B cell (primary cell): ENCODE measurements around the gene ARFGAP1. TPM values are rescaled to one million over a fixed set of nuclear protein-coding genes. Genes with fewer than 3 reads are reported as not detected.

Experiments used
- ATAC-seq: fragments of 200-7000 bp; cut with Tn5 transposase; one replicate; pipeline ENCODE4 v1.10.0; 2021; ENCODE audit warnings: low read depth, mild to moderate bottlenecking, moderate number of reproducible peaks, moderate library complexity
- CTCF ChIA-PET: fragments of 350-600 bp; sonication (Branson Sonifier 250); formaldehyde crosslinking; loops from one replicate; lab custom pipeline; 2021; ENCODE audit warnings: antibody characterized with exemption, inconsistent platforms; lab: Charles Lee
- POLR2A ChIA-PET: fragments of 350-600 bp; sonication (Branson Sonifier 250); formaldehyde crosslinking; loops from one replicate; lab custom pipeline; 2021; ENCODE audit warnings: antibody characterized with exemption; lab: Charles Lee
- DNase-seq: peaks from one replicate; pipeline ENCODE4 v3.0.0; 2013
- H2AFZ ChIP-seq: 2 replicates; pipeline ENCODE4 v1.6.1; 2012; ENCODE audit warnings: mild to moderate bottlenecking, low read depth, low read length; ENCODE audit not compliant: insufficient read depth, poor library complexity, severe bottlenecking
- H3K27ac ChIP-seq, 2 donors: 1 replicate in 1 of 2; 2 replicates in 1 of 2; pipeline ENCODE4 v1.5.1; 2012 to 2013; ENCODE audit warnings: low read length in 2 of 2, mild to moderate bottlenecking in 2 of 2, moderate library complexity in 1 of 2
- H3K27me3 ChIP-seq, 4 experiments: fragments of 200-600 bp in 1 of 4; sonication (generic) in 1 of 4; replicated peaks in 1 of 4; 1 replicate in 2 of 4; 2 replicates in 2 of 4; pipeline versions ENCODE4 v1.6.1 to v1.7.0; 2013 to 2016; ENCODE audit warnings: low read length in 3 of 4, mild to moderate bottlenecking in 2 of 4, mixed read lengths in 1 of 4, moderate library complexity in 1 of 4; ENCODE audit not compliant: insufficient read depth in 4 of 4, control insufficient read depth in 3 of 4; ENCODE audit errors: control extremely low read depth in 1 of 4
- H3K36me3 ChIP-seq, 2 experiments: replicated peaks in 1 of 2; 1 replicate in 1 of 2; 2 replicates in 1 of 2; pipeline versions ENCODE4 v1.6.1 to v1.7.1; 2013; ENCODE audit warnings: low read length in 1 of 2; ENCODE audit not compliant: insufficient read depth in 2 of 2, control insufficient read depth in 1 of 2; ENCODE audit errors: control extremely low read depth in 1 of 2, extremely low read depth in 1 of 2
- H3K4me1 ChIP-seq, 2 donors: fragments of 200-600 bp in 1 of 2; sonication (generic) in 1 of 2; 1 replicate in 1 of 2; 2 replicates in 1 of 2; pipeline versions ENCODE4 v1.5.1 to v1.6.1; 2013 to 2017; ENCODE audit warnings: low read length in 2 of 2; ENCODE audit not compliant: control insufficient read depth in 2 of 2, insufficient read depth in 2 of 2
- H3K4me2 ChIP-seq: replicated peaks from 2 replicates; pipeline ENCODE3; 2012; ENCODE audit warnings: mild to moderate bottlenecking, low read depth, low read length; ENCODE audit not compliant: poor library complexity, severe bottlenecking
- H3K4me3 ChIP-seq, 5 experiments: fragments of 200-600 bp in 1 of 5; sonication (generic) in 1 of 5; 1 replicate in 3 of 5; 2 replicates in 2 of 5; pipeline versions ENCODE4 v1.5.1 to v1.7.0; 2011 to 2016; ENCODE audit warnings: low read length in 4 of 5, mild to moderate bottlenecking in 4 of 5, low read depth in 2 of 5, control low read depth in 1 of 5, moderate library complexity in 1 of 5; ENCODE audit not compliant: insufficient read depth in 1 of 5; ENCODE audit errors: control extremely low read depth in 1 of 5, extremely low read depth in 1 of 5
- H3K79me2 ChIP-seq: fragments of 200-600 bp; sonication (generic); one replicate; pipeline ENCODE4 v1.6.0; 2016; ENCODE audit warnings: low read length; ENCODE audit not compliant: control insufficient read depth, insufficient read depth
- H3K9ac ChIP-seq: fragments of 200-600 bp; sonication (generic); 2 replicates; pipeline ENCODE4 v1.6.1; 2017; ENCODE audit warnings: mild to moderate bottlenecking, low read length, moderate library complexity
- H3K9me3 ChIP-seq, 3 donors: one replicate each; pipeline versions ENCODE4 v1.6.1 to v1.7.1; 2013; ENCODE audit warnings: low read length in 2 of 3; ENCODE audit not compliant: control insufficient read depth in 2 of 3, insufficient read depth in 1 of 3; ENCODE audit errors: control extremely low read depth in 1 of 3
- H4K20me1 ChIP-seq: 2 replicates; pipeline ENCODE4 v1.6.0; 2012; ENCODE audit warnings: mild to moderate bottlenecking, low read length; ENCODE audit not compliant: insufficient read depth, control insufficient read depth, poor library complexity, severe bottlenecking
- H3K27ac Mint-ChIP-seq: one replicate; pipeline ENCODE4 v1.8.0; 2021; ENCODE audit warnings: mixed read lengths
- H3K27me3 Mint-ChIP-seq: one replicate; pipeline ENCODE4 v1.8.0; 2021; ENCODE audit warnings: mixed read lengths
- H3K4me1 Mint-ChIP-seq: one replicate; pipeline ENCODE4 v1.8.0; 2021; ENCODE audit warnings: mixed read lengths
- H3K4me3 Mint-ChIP-seq: one replicate; pipeline ENCODE4 v1.8.0; 2021; ENCODE audit warnings: mixed read lengths
- H3K9me3 Mint-ChIP-seq: one replicate; pipeline ENCODE4 v1.8.0; 2022; ENCODE audit warnings: mixed read lengths; ENCODE audit not compliant: insufficient read depth
- CTCF ChIP-seq: fragments of 200-600 bp; IDR thresholded peaks from one replicate; pipeline ENCODE4 v1.8.0; 2022; ENCODE audit warnings: antibody characterized with exemption, mild to moderate bottlenecking
- EZH2 ChIP-seq: IDR thresholded peaks from 2 replicates; pipeline ENCODE4 v1.6.1; 2012; ENCODE audit warnings: borderline replicate concordance, low read depth, mild to moderate bottlenecking, moderate library complexity, low read length; ENCODE audit not compliant: insufficient read depth, poor library complexity, severe bottlenecking
- WGBS: methylation state at CpG from one replicate; pipeline ENCODE4 v1.1.5; 2013; ENCODE audit warnings: missing lambda C conversion rate; ENCODE audit not compliant: insufficient coverage; 5-methylcytosine and 5-hydroxymethylcytosine counted together
- intact Hi-C: fragments of 100-400 bp; cut with micrococcal nuclease; formaldehyde crosslinking; loops from one replicate; pipeline ENCODE4 v1.10.0; 2022
- polyA plus RNA-seq: library from polyadenylated mRNA; depleted of rRNA; stranded (reverse); fragments of >200 nt; gene quantifications from 2 replicates; pipeline ENCODE4 v1.2.3, GENCODE V29; 2012
- total RNA-seq, 2 donors: library from RNA; stranded (reverse); fragments of 120-200 nt in 1 of 2; gene quantifications; 1 replicate in 1 of 2; 2 replicates in 1 of 2; pipeline versions ENCODE4 v1.2.3 to v1.2.4, GENCODE V29; 2013 to 2022

ARFGAP1 gene
- total and polyA plus RNA-seq, 2 donors (not counting 1 experiment from before 2014, with no cell fraction given): 83.2 to 99.4 TPM

- Histone ChIP-seq H3K9me3 (no peaks in the 10 kb centered on the region), H3K4me2 (no peak overlapping the region), H2AFZ (no peak overlapping the region), H3K36me3 (peaks cover 0 to 9% of the 10 kb centered on the region in 2 experiments), H3K79me2 (no peaks in the 10 kb centered on the region), H3K4me3 (no peak overlapping the region), H3K4me1 (no peaks in the 10 kb centered on the region), H3K27ac (no peak overlapping the region), H4K20me1 (no peaks in the 10 kb centered on the region), H3K27me3 (no peaks in the 10 kb centered on the region), H3K9ac (no peak overlapping the region)
- no peak for TF ChIP-seq CTCF
- Mint-ChIP-seq H3K4me1 (peaks cover 1% of the 10 kb centered on the region), H3K9me3 (no peaks in the 10 kb centered on the region), H3K4me3 (no peak overlapping the region), H3K27me3 (no peaks in the 10 kb centered on the region), H3K27ac (no peak overlapping the region)
- 95% methylated on average over 53 of the region's 55 CpGs for WGBS
- DNase-seq: no peak
- no peak for ATAC-seq
- POLR2A ChIA-PET: interaction anchor here (0.6 kb wide), 1 partner anchor 309 kb away, joined by 3 read pairs; no protein-coding TSS in a partner anchor
- CTCF ChIA-PET: interaction anchor here (1.0 to 1.2 kb wide), 2 partner anchors 64 to 65 kb away, joined by 3 to 4 read pairs; no protein-coding TSS in a partner anchor
- intact Hi-C loops: no loop called here
Measured at GRCh38 chr20:63287697-63288580, 15.3 kb downstream of the ARFGAP1 start.

- no peak overlapping the region for H2AFZ ChIP-seq
- Mint-ChIP-seq H3K27me3 (no peaks in the 10 kb centered on the region), H3K4me1 (peaks cover 1% of the 10 kb centered on the region), H3K4me3 (no peak overlapping the region), H3K27ac (no peak overlapping the region), H3K9me3 (no peaks in the 10 kb centered on the region)
- intact Hi-C loops: no loop called here
- no peak overlapping the region for H3K4me2 ChIP-seq
- no peak for ATAC-seq
- ChIA-PET CTCF (interaction anchor here (1.0 kb wide), 1 partner anchor 65 kb away, joined by 4 read pairs; no protein-coding TSS in a partner anchor), POLR2A (no interaction called here)
- H3K27ac ChIP-seq: no peak overlapping the region
- peaks cover 0 to 8% of the 10 kb centered on the region in 2 experiments for H3K36me3 ChIP-seq
- no peaks in the 10 kb centered on the region for H4K20me1 ChIP-seq
- no peaks in the 10 kb centered on the region for H3K79me2 ChIP-seq
- no peak overlapping the region for H3K4me3 ChIP-seq
- 94% methylated on average over 28 of the region's 28 CpGs for WGBS
- no peaks in the 10 kb centered on the region for H3K27me3 ChIP-seq
- H3K9ac ChIP-seq: no peak overlapping the region
- no peaks in the 10 kb centered on the region for H3K9me3 ChIP-seq
- H3K4me1 ChIP-seq: no peaks in the 10 kb centered on the region
- DNase-seq: no peak
- TF ChIP-seq EZH2: no peak
- TF ChIP-seq CTCF: no peak
Measured at GRCh38 chr20:63288581-63289251, 16.1 kb downstream of the ARFGAP1 start.
